Uterus (tissue), 2 donors: ENCODE measurements around the gene OR7C2.

Experiments used
- CTCF ChIP-seq, 4 experiments: fragments of 200-600 bp in 2 of 4; fragments of 450-650 bp in 2 of 4; sonication (generic) in 2 of 4; IDR thresholded peaks; one replicate each; pipeline ENCODE4 v1.5.1; 2016 to 2019; ENCODE audit warnings: antibody characterized with exemption in 4 of 4, mild to moderate bottlenecking in 2 of 4, moderate library complexity in 1 of 4
- POLR2A ChIP-seq, 2 donors: fragments of 450-650 bp; IDR thresholded peaks; one replicate each; pipeline ENCODE4 v1.6.1; 2016; ENCODE audit warnings: antibody characterized with exemption in 2 of 2, mild to moderate bottlenecking in 1 of 2, moderate library complexity in 1 of 2

GRCh38 chr19:14933506-14933905, 7.8 kb upstream of the OR7C2 start:
- TF ChIP-seq CTCF (IDR thresholded peaks at IDR 0.05) (no peak), POLR2A (IDR thresholded peaks at IDR 0.05) (no peak)
